Renal cortex interstitium (tissue), 11 donors: ENCODE data around the gene DPYSL5. TPM values are rescaled to one million over a fixed set of nuclear protein-coding genes. Genes with fewer than 3 reads are reported as not detected.

Experiments
- DNase-seq, 11 donors: peaks; one replicate each; pipeline ENCODE4 v3.0.0-alpha.2; 2013; ENCODE audit warnings: low read depth in 9 of 11, low spot score in 4 of 11; ENCODE audit errors: extremely low read depth in 1 of 11
- polyA plus RNA-seq, 3 donors: library from polyadenylated mRNA; unstranded; fragments of 120-200 nt; gene quantifications; one replicate each; pipeline ENCODE4 v1.2.1, GENCODE V29; 2013; ENCODE audit not compliant: insufficient read length in 3 of 3

Gene DPYSL5
- polyA plus RNA-seq, 3 donors: 4.4 to 8.6 (median 8.5) TPM

GRCh38 chr2:26940001-26940400, 92.1 kb downstream of the DPYSL5 start:
- no peak for DNase-seq

- no peak for DNase-seq
Measured at GRCh38 chr2:26941486-26941885, 93.6 kb downstream of the DPYSL5 start.

GRCh38 chr2:26942543-26943295, 94.8 kb downstream of the DPYSL5 start:
- DNase-seq: peak in 6 of 11 donors; percentile 29 to 46 (median 39)

- no peak for DNase-seq
Measured at GRCh38 chr2:26945991-26946750, 98.2 kb downstream of the DPYSL5 start.

- no peak for DNase-seq
Measured at GRCh38 chr2:26946841-26947784, 99.2 kb downstream of the DPYSL5 start.

- DNase-seq: no peak
Measured at GRCh38 chr2:26948800-26949199, 100.9 kb downstream of the DPYSL5 start.

- no peak for DNase-seq
Measured at GRCh38 chr2:26950246-26950645, 102.3 kb downstream of the DPYSL5 start.

- no peak for DNase-seq
Measured at GRCh38 chr2:26951236-26951635, 103.3 kb downstream of the DPYSL5 start.

- no peak for DNase-seq
Measured at GRCh38 chr2:26952374-26952773, 104.4 kb downstream of the DPYSL5 start.

GRCh38 chr2:26954135-26954534, 106.2 kb downstream of the DPYSL5 start:
- no peak for DNase-seq

- DNase-seq: no peak
Measured at GRCh38 chr2:26957041-26957440, 109.1 kb downstream of the DPYSL5 start.

GRCh38 chr2:26957534-26957933, 109.6 kb downstream of the DPYSL5 start:
- DNase-seq: no peak

- DNase-seq: no peak
Measured at GRCh38 chr2:26959331-26959730, 111.4 kb downstream of the DPYSL5 start.

- no peak for DNase-seq
Measured at GRCh38 chr2:26964446-26965130, 116.7 kb downstream of the DPYSL5 start.

- no peak for DNase-seq
Measured at GRCh38 chr2:26968001-26968400, 120.1 kb downstream of the DPYSL5 start.

GRCh38 chr2:26969077-26969844, 121.3 kb downstream of the DPYSL5 start:
- DNase-seq: no peak

GRCh38 chr2:26970244-26970927, 122.5 kb downstream of the DPYSL5 start, which contains the start of gene MAPRE3:
Gene MAPRE3, plus strand, starts transcription at chr2:26970637. Its CDS starts 51,582 bp downstream, at chr2:27022219.
- peak; percentile 60 to 82 (median 68) for DNase-seq
